SK-N-SH (cell line): Measurements from ENCODE around the gene AP1AR. TPM values are rescaled to one million over a fixed set of nuclear protein-coding genes. Genes with fewer than 3 reads are reported as not detected.

Experiments used
- CTCF ChIA-PET: fragments of 300-600, 350-600 bp; formaldehyde crosslinking; extraction: SDS; loops from one replicate; lab custom pipeline; 2021; lab: Yijun Ruan, JAX
- POLR2A ChIA-PET: fragments of 350-600 bp; sonication (Branson Sonifier 250); formaldehyde crosslinking; extraction: SDS; loops from one replicate; lab custom pipeline; 2020; ENCODE audit warnings: antibody characterized with exemption, inconsistent platforms; lab: Yijun Ruan, JAX
- DNase-seq: peaks from one replicate; pipeline ENCODE4 v3.0.0; 2012
- H2AFZ ChIP-seq: fragments of 200-600 bp; sonication (generic); 2 replicates; pipeline ENCODE4 v1.8.1; 2016; ENCODE audit warnings: antibody characterized with exemption, mild to moderate bottlenecking, low read depth
- H3F3A ChIP-seq: fragments of 200-600 bp; sonication (generic); replicated peaks from 2 replicates; pipeline ENCODE3; 2016; ENCODE audit warnings: antibody characterized with exemption, mild to moderate bottlenecking; ENCODE audit not compliant: insufficient read depth
- H3K27ac ChIP-seq, 2 experiments: fragments of 200-500 bp in 1 of 2; fragments of 200-600 bp in 1 of 2; sonication (Bioruptor generic) in 1 of 2; sonication (generic), shearing (Covaris generic) in 1 of 2; 2 replicates each; pipeline versions ENCODE4 v1.5.1 to v1.6.1; 2014 to 2016; ENCODE audit warnings: low read depth in 2 of 2, inconsistent platforms in 1 of 2, low read length in 1 of 2, mild to moderate bottlenecking in 1 of 2, mixed read lengths in 1 of 2
- H3K27me3 ChIP-seq: fragments of 200-600 bp; sonication (generic), shearing (Covaris generic); 2 replicates; pipeline ENCODE4 v1.6.1; 2016; ENCODE audit warnings: mixed run types; ENCODE audit not compliant: insufficient read depth
- H3K36me3 ChIP-seq, 2 experiments: fragments of 200-500 bp in 1 of 2; fragments of 200-600 bp in 1 of 2; sonication (Bioruptor generic) in 1 of 2; sonication (generic) in 1 of 2; replicated peaks in 1 of 2; 2 replicates each; pipeline versions ENCODE3 to v1.5.1; 2014 to 2016; ENCODE audit warnings: low read length in 1 of 2, mild to moderate bottlenecking in 1 of 2; ENCODE audit not compliant: insufficient read depth in 2 of 2, control insufficient read depth in 1 of 2
- H3K4me1 ChIP-seq, 2 experiments: fragments of 200-500 bp in 1 of 2; fragments of 200-600 bp in 1 of 2; sonication (Bioruptor generic) in 1 of 2; sonication (generic), shearing (Covaris generic) in 1 of 2; 2 replicates each; pipeline versions ENCODE4 v1.5.1 to v1.6.1; 2014 to 2016; ENCODE audit warnings: low read depth in 1 of 2, low read length in 1 of 2, mixed run types in 1 of 2; ENCODE audit not compliant: insufficient read depth in 2 of 2, control insufficient read depth in 1 of 2
- H3K4me2 ChIP-seq: fragments of 200-600 bp; sonication (generic), shearing (Covaris generic); 2 replicates; pipeline ENCODE4 v1.6.1; 2017; ENCODE audit warnings: mixed run types
- H3K4me3 ChIP-seq, 2 experiments: fragments of 200-500 bp in 1 of 2; fragments of 200-600 bp in 1 of 2; sonication (Bioruptor generic) in 1 of 2; sonication (generic), shearing (Covaris generic) in 1 of 2; 2 replicates each; pipeline versions ENCODE4 v1.5.1 to v1.8.1; 2014 to 2016; ENCODE audit warnings: low read depth in 2 of 2, inconsistent platforms in 1 of 2, low read length in 1 of 2, mild to moderate bottlenecking in 1 of 2, mixed read lengths in 1 of 2, moderate library complexity in 1 of 2
- H3K79me2 ChIP-seq: fragments of 200-600 bp; sonication (generic); 2 replicates; pipeline ENCODE4 v1.8.1; 2017; ENCODE audit warnings: mild to moderate bottlenecking; ENCODE audit not compliant: insufficient read depth
- H3K9ac ChIP-seq: fragments of 200-600 bp; sonication (generic); 2 replicates; pipeline ENCODE4 v1.6.1; 2017; ENCODE audit warnings: mixed run types
- H3K9me2 ChIP-seq: fragments of 200-600 bp; sonication (generic); 2 replicates; pipeline ENCODE4 v1.6.1; 2017; ENCODE audit warnings: mixed run types
- H3K9me3 ChIP-seq: fragments of 200-600 bp; sonication (generic); 2 replicates; pipeline ENCODE4 v1.6.1; 2017; ENCODE audit warnings: mixed run types, mild to moderate bottlenecking, moderate library complexity
- H4K20me1 ChIP-seq: fragments of 200-600 bp; sonication (generic); 2 replicates; pipeline ENCODE4 v1.6.1; 2017; ENCODE audit warnings: mild to moderate bottlenecking, mixed run types; ENCODE audit not compliant: insufficient read depth
- CHD2 ChIP-seq: fragments of 150-350 bp; IDR thresholded peaks from 2 replicates; pipeline ENCODE4 v1.6.1; 2018; ENCODE audit warnings: low read length; ENCODE audit not compliant: partially characterized antibody
- FOSL2 ChIP-seq: IDR thresholded peaks from 2 replicates; pipeline ENCODE4 v1.4.0; 2012; ENCODE audit warnings: low read depth, mild to moderate bottlenecking, moderate library complexity, borderline replicate concordance
- FOXJ3 ChIP-seq: sonication (generic); formaldehyde crosslinking; IDR thresholded peaks from 2 replicates; pipeline ENCODE4 v1.5.1; 2020; ENCODE audit warnings: mild to moderate bottlenecking, missing genetic modification reagents
- GATA2 ChIP-seq: sonication (generic); formaldehyde crosslinking; IDR thresholded peaks from 2 replicates; pipeline ENCODE4 v1.5.0; 2020; ENCODE audit warnings: mild to moderate bottlenecking, missing genetic modification reagents
- JUND ChIP-seq: IDR thresholded peaks from 2 replicates; pipeline ENCODE4 v1.4.0; 2012
- RFX5 ChIP-seq: IDR thresholded peaks from 2 replicates; pipeline ENCODE4 v1.6.1; 2012; ENCODE audit warnings: mild to moderate bottlenecking, improper control_type of control experiment, low read length
- SMC3 ChIP-seq: IDR thresholded peaks from 2 replicates; pipeline ENCODE4 v1.6.1; 2012; ENCODE audit warnings: low read depth, low read length, improper control_type of control experiment
- TCF12 ChIP-seq: IDR thresholded peaks from 2 replicates; pipeline ENCODE4 v1.4.0; 2012
- YY1 ChIP-seq: IDR thresholded peaks from 2 replicates; pipeline ENCODE4 v1.4.0; 2012; ENCODE audit warnings: low read depth, mild to moderate bottlenecking
- WGBS: methylation state at CpG from one replicate; pipeline ENCODE4 v1.1.6; 2017; ENCODE audit warnings: low lambda C conversion rate; 5-methylcytosine and 5-hydroxymethylcytosine counted together
- polyA plus RNA-seq, 3 experiments: library from polyadenylated mRNA; depleted of rRNA; stranded (reverse); fragments of >200 nt; gene quantifications; 2 replicates each; pipeline ENCODE4 v1.2.3, GENCODE V29; 2012
- TF ChIP-seq, protein P1 (sequence below): IDR thresholded peaks from 2 replicates; pipeline ENCODE4 v1.6.1; 2012; ENCODE audit warnings: mild to moderate bottlenecking, low read depth, low read length, moderate library complexity
- TF ChIP-seq, protein P2 (sequence below): fragments of 200-600 bp; sonication (generic); IDR thresholded peaks from 2 replicates; pipeline ENCODE4 v1.6.1; 2017; ENCODE audit warnings: antibody characterized with exemption, mild to moderate bottlenecking, moderate library complexity
- TF ChIP-seq, protein P3 (sequence below): IDR thresholded peaks from 2 replicates; pipeline ENCODE4 v1.4.0; 2012; ENCODE audit warnings: low read depth, borderline replicate concordance
- TF ChIP-seq, protein P4 (sequence below): IDR thresholded peaks from 2 replicates; pipeline ENCODE4; 2012

AP1AR gene
- polyA plus RNA-seq, 1 of the 3 experiments (the other 2 are of a cell fraction), result 8.5 TPM

DNA sequence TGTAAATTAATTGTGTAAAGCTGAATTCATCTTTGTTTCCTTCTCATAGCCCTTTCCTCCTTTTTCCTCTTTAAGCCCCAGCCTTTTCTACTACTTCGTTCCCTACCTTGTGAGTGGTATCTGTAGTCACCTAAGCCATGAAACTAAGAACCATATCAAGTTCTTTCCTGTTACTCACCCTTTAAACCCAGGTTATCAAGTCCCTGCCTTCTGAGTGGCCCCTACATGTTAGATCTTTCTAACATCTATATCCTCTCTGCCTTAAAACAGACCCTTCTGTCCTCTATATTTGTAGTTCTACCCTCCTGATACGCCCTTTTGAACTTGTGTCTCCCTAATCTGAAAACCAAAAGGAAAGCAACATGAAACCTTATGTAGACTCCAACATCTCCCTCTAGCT is 7.2 kb downstream of the AP1AR start (continued):
- TF ChIP-seq, protein P1, sequence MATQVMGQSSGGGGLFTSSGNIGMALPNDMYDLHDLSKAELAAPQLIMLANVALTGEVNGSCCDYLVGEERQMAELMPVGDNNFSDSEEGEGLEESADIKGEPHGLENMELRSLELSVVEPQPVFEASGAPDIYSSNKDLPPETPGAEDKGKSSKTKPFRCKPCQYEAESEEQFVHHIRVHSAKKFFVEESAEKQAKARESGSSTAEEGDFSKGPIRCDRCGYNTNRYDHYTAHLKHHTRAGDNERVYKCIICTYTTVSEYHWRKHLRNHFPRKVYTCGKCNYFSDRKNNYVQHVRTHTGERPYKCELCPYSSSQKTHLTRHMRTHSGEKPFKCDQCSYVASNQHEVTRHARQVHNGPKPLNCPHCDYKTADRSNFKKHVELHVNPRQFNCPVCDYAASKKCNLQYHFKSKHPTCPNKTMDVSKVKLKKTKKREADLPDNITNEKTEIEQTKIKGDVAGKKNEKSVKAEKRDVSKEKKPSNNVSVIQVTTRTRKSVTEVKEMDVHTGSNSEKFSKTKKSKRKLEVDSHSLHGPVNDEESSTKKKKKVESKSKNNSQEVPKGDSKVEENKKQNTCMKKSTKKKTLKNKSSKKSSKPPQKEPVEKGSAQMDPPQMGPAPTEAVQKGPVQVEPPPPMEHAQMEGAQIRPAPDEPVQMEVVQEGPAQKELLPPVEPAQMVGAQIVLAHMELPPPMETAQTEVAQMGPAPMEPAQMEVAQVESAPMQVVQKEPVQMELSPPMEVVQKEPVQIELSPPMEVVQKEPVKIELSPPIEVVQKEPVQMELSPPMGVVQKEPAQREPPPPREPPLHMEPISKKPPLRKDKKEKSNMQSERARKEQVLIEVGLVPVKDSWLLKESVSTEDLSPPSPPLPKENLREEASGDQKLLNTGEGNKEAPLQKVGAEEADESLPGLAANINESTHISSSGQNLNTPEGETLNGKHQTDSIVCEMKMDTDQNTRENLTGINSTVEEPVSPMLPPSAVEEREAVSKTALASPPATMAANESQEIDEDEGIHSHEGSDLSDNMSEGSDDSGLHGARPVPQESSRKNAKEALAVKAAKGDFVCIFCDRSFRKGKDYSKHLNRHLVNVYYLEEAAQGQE, result no peak

DNA sequence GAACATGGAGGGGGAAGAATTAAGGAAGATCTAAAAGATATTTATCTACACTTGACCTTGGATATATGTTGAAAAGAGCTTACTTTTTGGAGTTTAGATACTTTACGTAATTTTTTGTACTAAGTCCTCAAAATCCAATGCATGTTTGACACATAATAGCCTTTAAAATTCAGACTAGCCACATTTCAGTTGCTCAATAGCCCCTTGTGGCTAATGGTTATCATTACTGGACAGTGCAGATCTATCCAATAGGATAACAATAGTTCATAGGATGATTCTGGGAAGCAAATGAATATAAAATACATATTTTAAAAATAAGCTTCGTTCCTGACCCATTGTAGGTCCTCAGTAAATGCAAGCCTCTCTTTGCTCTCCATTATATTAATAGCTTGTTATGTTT is 13.8 kb downstream of the AP1AR start:
- TF ChIP-seq, protein P2, sequence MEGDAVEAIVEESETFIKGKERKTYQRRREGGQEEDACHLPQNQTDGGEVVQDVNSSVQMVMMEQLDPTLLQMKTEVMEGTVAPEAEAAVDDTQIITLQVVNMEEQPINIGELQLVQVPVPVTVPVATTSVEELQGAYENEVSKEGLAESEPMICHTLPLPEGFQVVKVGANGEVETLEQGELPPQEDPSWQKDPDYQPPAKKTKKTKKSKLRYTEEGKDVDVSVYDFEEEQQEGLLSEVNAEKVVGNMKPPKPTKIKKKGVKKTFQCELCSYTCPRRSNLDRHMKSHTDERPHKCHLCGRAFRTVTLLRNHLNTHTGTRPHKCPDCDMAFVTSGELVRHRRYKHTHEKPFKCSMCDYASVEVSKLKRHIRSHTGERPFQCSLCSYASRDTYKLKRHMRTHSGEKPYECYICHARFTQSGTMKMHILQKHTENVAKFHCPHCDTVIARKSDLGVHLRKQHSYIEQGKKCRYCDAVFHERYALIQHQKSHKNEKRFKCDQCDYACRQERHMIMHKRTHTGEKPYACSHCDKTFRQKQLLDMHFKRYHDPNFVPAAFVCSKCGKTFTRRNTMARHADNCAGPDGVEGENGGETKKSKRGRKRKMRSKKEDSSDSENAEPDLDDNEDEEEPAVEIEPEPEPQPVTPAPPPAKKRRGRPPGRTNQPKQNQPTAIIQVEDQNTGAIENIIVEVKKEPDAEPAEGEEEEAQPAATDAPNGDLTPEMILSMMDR, result peak; percentile 35; the same call in 1 of the 2 replicates
- no peak for TF ChIP-seq SMC3
- H4K20me1 ChIP-seq, result no peaks in the 10 kb centered on the region
- no peaks in the 10 kb centered on the region for H3K9me3 ChIP-seq
- ChIA-PET POLR2A (no interaction called here), CTCF (interaction anchor here (0.6 to 1.9 kb wide), 7 partner anchors 9 to 299 kb away, joined by 3 to 7 read pairs (median 3); no protein-coding TSS in a partner anchor)
- peaks cover 0 to 3% of the 10 kb centered on the region in 2 experiments; a peak in 1 of 4 replicates for H3K4me1 ChIP-seq
- H3K36me3 ChIP-seq, result peaks cover 0 to 3% of the 10 kb centered on the region in 2 experiments
- peaks cover 21% of the 10 kb centered on the region; the same call in 1 of the 2 replicates for H3K79me2 ChIP-seq
- H3K4me2 ChIP-seq, result no peak overlapping the region
- no peak for DNase-seq
- no peaks in the 10 kb centered on the region for H3F3A ChIP-seq
- no peak overlapping the region for H3K27ac ChIP-seq
- H3K27me3 ChIP-seq, result no peaks in the 10 kb centered on the region
- no peaks in the 10 kb centered on the region for H3K9me2 ChIP-seq
- no peak overlapping the region for H3K4me3 ChIP-seq
- H2AFZ ChIP-seq, result no peak overlapping the region
- WGBS, result 98% methylated on average over 2 of the region's 2 CpGs
- H3K9ac ChIP-seq, result no peak overlapping the region

DNA sequence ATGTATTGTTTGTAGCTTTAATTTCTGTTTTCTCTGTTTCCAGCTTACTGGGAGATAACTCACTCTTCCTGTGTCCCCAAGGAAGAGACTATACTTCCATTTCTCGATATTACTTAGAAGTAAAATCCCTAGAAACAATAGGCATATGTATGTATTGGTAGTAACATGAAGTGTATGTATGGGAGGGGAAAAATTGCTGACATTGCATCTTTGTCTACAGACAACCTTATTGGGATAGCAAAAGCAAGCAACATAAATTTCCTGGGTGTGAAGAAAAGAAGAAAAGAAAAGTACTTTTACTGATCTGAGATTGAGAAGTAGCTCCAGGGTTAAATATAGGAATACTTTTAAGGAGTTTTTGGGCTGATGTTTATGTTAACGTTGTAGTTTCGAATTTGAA is 15.4 kb downstream of the AP1AR start:
- H3K9me2 ChIP-seq, result no peaks in the 10 kb centered on the region
- peaks cover 0 to 5% of the 10 kb centered on the region in 2 experiments; a peak in 2 of 4 replicates for H3K4me1 ChIP-seq
- no peaks in the 10 kb centered on the region for H3K9me3 ChIP-seq
- no peak overlapping the region for H2AFZ ChIP-seq
- ChIA-PET CTCF (interaction anchor here (0.5 to 2.1 kb wide), 7 partner anchors 10 to 359 kb away, joined by 3 to 5 read pairs (median 3); no protein-coding TSS in a partner anchor), POLR2A (no interaction called here)
- no peaks in the 10 kb centered on the region for H3K27me3 ChIP-seq
- 94% methylated on average over 3 of the region's 3 CpGs for WGBS
- no peak overlapping the region for H3K27ac ChIP-seq
- peaks cover 0 to 2% of the 10 kb centered on the region in 2 experiments for H3K36me3 ChIP-seq
- peaks cover 19% of the 10 kb centered on the region; the same call in 1 of the 2 replicates for H3K79me2 ChIP-seq
- no peaks in the 10 kb centered on the region for H3F3A ChIP-seq
- no peak for DNase-seq
- no peak overlapping the region for H3K4me2 ChIP-seq
- no peaks in the 10 kb centered on the region for H4K20me1 ChIP-seq
- H3K9ac ChIP-seq, result no peak overlapping the region
- H3K4me3 ChIP-seq, result no peak overlapping the region
- TF ChIP-seq SMC3, result no peak
- no peak for TF ChIP-seq CHD2
- TF ChIP-seq, protein P3, sequence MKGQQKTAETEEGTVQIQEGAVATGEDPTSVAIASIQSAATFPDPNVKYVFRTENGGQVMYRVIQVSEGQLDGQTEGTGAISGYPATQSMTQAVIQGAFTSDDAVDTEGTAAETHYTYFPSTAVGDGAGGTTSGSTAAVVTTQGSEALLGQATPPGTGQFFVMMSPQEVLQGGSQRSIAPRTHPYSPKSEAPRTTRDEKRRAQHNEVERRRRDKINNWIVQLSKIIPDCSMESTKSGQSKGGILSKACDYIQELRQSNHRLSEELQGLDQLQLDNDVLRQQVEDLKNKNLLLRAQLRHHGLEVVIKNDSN, result no peak
- no peak for TF ChIP-seq GATA2
- no peak for TF ChIP-seq FOXJ3 (CRISPR knock-in tag)
- TF ChIP-seq FOSL2, result no peak
- TF ChIP-seq, protein P4, sequence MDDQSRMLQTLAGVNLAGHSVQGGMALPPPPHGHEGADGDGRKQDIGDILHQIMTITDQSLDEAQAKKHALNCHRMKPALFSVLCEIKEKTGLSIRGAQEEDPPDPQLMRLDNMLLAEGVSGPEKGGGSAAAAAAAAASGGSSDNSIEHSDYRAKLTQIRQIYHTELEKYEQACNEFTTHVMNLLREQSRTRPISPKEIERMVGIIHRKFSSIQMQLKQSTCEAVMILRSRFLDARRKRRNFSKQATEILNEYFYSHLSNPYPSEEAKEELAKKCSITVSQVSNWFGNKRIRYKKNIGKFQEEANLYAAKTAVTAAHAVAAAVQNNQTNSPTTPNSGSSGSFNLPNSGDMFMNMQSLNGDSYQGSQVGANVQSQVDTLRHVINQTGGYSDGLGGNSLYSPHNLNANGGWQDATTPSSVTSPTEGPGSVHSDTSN, result no peak
- TF ChIP-seq, protein P1, result no peak
- no peak for TF ChIP-seq JUND
- TF ChIP-seq TCF12, result no peak
- TF ChIP-seq RFX5, result no peak
- no peak for TF ChIP-seq YY1
